Adipocyte (in vitro differentiated cells): Measurements from ENCODE around the gene MACROD2.

Source experiments
- DNase-seq: peaks from one replicate; pipeline ENCODE4 v3.0.0-alpha.2; 2015; ENCODE audit warnings: low read depth
- H3K27me3 ChIP-seq: replicated peaks from 2 replicates; pipeline ENCODE4 v1.7.0; 2013; ENCODE audit warnings: mild to moderate bottlenecking, low read length, moderate library complexity; ENCODE audit not compliant: control insufficient read depth, insufficient read depth
- H3K36me3 ChIP-seq: 2 replicates; pipeline ENCODE4 v1.7.0; 2013; ENCODE audit warnings: low read length, mild to moderate bottlenecking, moderate library complexity; ENCODE audit not compliant: control insufficient read depth, insufficient read depth, severe bottlenecking
- H3K4me1 ChIP-seq: 2 replicates; pipeline ENCODE4 v1.7.0; 2013; ENCODE audit warnings: mild to moderate bottlenecking, low read length, moderate library complexity; ENCODE audit not compliant: control insufficient read depth, insufficient read depth
- H3K4me3 ChIP-seq: 2 replicates; pipeline ENCODE4 v1.7.0; 2013; ENCODE audit warnings: mild to moderate bottlenecking, low read length, moderate library complexity
- H3K9ac ChIP-seq: 2 replicates; pipeline ENCODE4 v1.7.0; 2013; ENCODE audit warnings: mild to moderate bottlenecking, low read length, moderate library complexity
- H3K9me3 ChIP-seq: 2 replicates; pipeline ENCODE4 v1.7.0; 2013; ENCODE audit warnings: mild to moderate bottlenecking, low read length, moderate library complexity; ENCODE audit not compliant: control insufficient read depth

Gene MACROD2

DNA sequence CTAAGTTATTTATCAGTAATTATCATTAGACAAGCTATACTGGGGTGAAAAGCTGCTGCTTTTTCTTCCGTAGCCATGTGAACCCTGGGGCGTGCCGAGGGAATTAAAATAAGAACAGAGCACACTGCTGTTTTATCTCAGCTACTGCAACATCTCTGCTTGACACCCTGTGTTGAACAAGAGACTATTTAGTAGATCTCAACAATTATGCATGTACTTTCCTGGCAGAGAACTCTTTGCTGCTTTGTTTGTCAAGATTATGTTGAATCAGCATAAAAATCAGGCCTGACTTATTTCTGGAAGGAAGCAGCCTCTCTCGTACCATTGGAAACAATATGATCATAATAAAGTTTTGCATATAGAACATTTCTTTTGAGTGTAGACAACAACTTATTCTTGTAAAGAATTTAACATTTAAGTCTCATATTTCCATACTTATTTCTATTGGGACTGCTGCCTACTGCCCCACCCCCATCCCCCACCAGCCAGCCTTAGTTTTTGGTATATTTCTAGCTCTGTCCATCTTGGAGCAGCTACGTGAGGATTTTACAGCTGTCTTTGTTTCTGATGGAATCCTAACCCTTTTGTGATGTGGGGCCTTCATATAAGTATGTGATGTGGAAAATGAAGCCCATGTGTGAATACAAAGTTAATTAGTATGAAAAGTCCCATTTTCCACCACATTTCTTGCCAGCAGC lies 1566.5 kb downstream of the MACROD2 start:
- Histone ChIP-seq H3K4me1 (no peaks in the 10 kb centered on the region), H3K36me3 (no peaks in the 10 kb centered on the region), H3K9ac (no peak overlapping the region), H3K4me3 (no peak overlapping the region), H3K9me3 (no peaks in the 10 kb centered on the region), H3K27me3 (no peaks in the 10 kb centered on the region)
- no peak for DNase-seq

DNA sequence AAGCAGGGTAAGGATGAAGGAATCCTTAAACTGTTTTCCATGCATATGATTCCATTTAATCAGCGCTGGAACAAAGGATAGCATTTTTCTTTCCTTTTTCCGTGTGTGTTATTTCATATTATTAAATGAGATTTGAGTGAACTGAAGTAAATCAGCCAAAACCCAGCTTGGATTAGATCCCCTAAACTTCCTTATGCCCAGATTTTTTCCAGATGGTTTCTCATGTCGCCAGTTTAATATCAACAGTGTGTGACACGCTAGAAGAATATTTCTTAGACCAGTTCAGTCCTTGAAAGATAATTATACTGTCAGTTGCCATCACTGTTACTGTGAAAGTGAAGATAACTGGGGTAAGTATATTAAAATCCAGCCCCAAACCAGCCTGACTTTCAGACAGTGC lies 1568.5 kb downstream of the MACROD2 start:
- no peaks in the 10 kb centered on the region for H3K9me3 ChIP-seq
- H3K4me1 ChIP-seq = no peaks in the 10 kb centered on the region
- H3K36me3 ChIP-seq = no peaks in the 10 kb centered on the region
- no peaks in the 10 kb centered on the region for H3K27me3 ChIP-seq
- peak; percentile 34 for DNase-seq
- H3K4me3 ChIP-seq = no peak overlapping the region
- no peak overlapping the region for H3K9ac ChIP-seq

- H3K36me3 ChIP-seq = no peaks in the 10 kb centered on the region
- H3K9me3 ChIP-seq = no peaks in the 10 kb centered on the region
- no peak overlapping the region for H3K9ac ChIP-seq
- no peaks in the 10 kb centered on the region for H3K4me1 ChIP-seq
- no peak for DNase-seq
- no peak overlapping the region for H3K4me3 ChIP-seq
- no peaks in the 10 kb centered on the region for H3K27me3 ChIP-seq
These were observed 1569.7 kb downstream of the MACROD2 start for GRCh38 chr20:15564981-15565380.

GRCh38 chr20:15565786-15566185 lies 1570.5 kb downstream of the MACROD2 start:
- Histone ChIP-seq H3K9ac (no peak overlapping the region), H3K4me1 (no peaks in the 10 kb centered on the region), H3K36me3 (no peaks in the 10 kb centered on the region), H3K4me3 (no peak overlapping the region), H3K9me3 (no peaks in the 10 kb centered on the region), H3K27me3 (no peaks in the 10 kb centered on the region)
- no peak for DNase-seq

GRCh38 chr20:15567219-15567618 lies 1571.9 kb downstream of the MACROD2 start:
- DNase-seq = no peak
- Histone ChIP-seq H3K4me3 (no peak overlapping the region), H3K9ac (no peak overlapping the region), H3K9me3 (no peaks in the 10 kb centered on the region), H3K36me3 (no peaks in the 10 kb centered on the region), H3K27me3 (no peaks in the 10 kb centered on the region), H3K4me1 (no peaks in the 10 kb centered on the region)

DNA sequence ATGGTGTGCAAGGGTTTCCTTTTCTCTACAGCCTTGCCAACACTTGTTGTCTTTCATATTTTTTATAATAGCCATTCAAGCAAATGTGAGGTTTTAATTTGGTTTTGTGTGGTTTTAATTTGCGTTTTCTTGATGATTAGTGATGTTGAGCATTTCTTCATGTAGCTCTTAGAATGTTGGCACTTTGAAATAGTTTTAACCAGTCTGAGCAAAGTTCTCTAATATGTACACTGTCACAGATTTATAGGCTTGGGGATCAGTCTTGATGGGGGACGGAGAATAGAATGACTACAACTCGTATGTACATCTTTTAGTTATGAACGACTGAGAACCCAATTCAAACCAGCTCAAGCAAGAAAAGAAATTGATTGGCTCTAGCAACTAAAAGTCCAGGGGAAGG lies 1574.8 kb downstream of the MACROD2 start:
- no peak overlapping the region for H3K4me3 ChIP-seq
- no peaks in the 10 kb centered on the region for H3K27me3 ChIP-seq
- DNase-seq = no peak
- no peaks in the 10 kb centered on the region for H3K4me1 ChIP-seq
- H3K36me3 ChIP-seq = no peaks in the 10 kb centered on the region
- no peak overlapping the region for H3K9ac ChIP-seq
- H3K9me3 ChIP-seq = no peaks in the 10 kb centered on the region

DNA sequence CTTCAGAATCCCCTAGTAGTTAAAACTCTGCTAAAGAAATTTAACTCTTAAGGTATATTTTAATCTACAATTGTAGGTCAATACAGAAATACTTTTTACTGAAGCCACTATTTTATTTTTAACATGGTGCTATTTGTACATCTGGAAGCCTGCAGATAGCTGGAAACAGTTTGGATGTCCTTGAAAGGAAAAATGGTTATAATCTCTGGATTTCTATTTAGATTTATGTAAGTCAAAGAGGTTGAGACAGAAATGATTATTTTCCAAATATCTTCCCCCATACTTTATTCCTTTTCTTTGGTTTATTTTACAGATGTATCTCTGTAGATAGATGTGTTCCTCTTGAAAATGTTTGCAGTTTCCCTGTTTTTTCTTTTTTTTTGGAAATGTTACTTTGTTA lies 1575.7 kb downstream of the MACROD2 start:
- H3K4me1 ChIP-seq = no peaks in the 10 kb centered on the region
- H3K9me3 ChIP-seq = no peaks in the 10 kb centered on the region
- no peak overlapping the region for H3K4me3 ChIP-seq
- no peak overlapping the region for H3K9ac ChIP-seq
- DNase-seq = no peak
- no peaks in the 10 kb centered on the region for H3K36me3 ChIP-seq
- H3K27me3 ChIP-seq = no peaks in the 10 kb centered on the region

DNA sequence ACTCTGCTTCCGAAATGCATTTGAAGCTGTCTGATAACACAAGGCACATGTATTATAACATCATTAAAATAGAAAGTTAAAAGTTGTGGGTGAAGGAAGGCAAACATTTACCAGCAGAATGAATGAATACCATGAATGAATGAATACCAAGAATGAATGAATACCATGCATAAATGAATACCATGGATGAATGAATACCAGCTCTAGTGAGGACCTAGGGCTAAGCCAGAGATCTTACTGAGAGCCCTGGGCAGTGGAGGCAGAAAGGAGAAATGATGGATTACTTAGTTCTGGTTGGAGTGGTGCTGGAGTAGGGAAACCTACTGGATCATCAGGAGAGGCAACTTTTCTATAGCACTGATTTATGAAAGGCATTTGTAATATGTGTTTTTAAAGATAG lies 1579.9 kb downstream of the MACROD2 start:
- Histone ChIP-seq H3K27me3 (no peaks in the 10 kb centered on the region), H3K9ac (no peak overlapping the region), H3K4me1 (no peaks in the 10 kb centered on the region), H3K9me3 (no peaks in the 10 kb centered on the region), H3K36me3 (no peaks in the 10 kb centered on the region), H3K4me3 (no peak overlapping the region)
- no peak for DNase-seq

DNA sequence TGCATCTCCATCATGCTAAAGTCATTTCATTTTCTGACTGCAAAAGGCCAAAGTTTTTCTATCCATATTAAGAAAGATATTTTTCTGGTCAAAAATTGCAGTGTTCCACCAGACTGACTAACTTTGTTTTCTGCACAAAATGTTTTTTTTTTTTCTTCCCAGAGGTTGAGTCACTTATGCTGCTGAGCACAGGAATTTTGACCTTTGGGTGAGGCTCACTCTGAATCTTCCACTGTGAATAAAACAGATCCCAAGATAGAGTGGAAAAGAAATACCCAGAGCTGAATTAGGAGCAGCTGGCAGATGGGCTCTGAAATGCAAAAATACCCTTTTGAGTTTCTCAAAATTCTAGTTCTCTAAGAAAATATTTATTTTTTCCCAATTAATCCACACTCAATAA lies 1581.1 kb downstream of the MACROD2 start:
- Histone ChIP-seq H3K4me3 (no peak overlapping the region), H3K4me1 (no peaks in the 10 kb centered on the region), H3K9me3 (no peaks in the 10 kb centered on the region), H3K36me3 (no peaks in the 10 kb centered on the region), H3K9ac (no peak overlapping the region), H3K27me3 (no peaks in the 10 kb centered on the region)
- DNase-seq = no peak

GRCh38 chr20:15578113-15578512 lies 1582.8 kb downstream of the MACROD2 start:
- H3K36me3 ChIP-seq = no peaks in the 10 kb centered on the region
- no peaks in the 10 kb centered on the region for H3K9me3 ChIP-seq
- DNase-seq = no peak
- H3K4me3 ChIP-seq = no peak overlapping the region
- no peak overlapping the region for H3K9ac ChIP-seq
- no peaks in the 10 kb centered on the region for H3K4me1 ChIP-seq
- H3K27me3 ChIP-seq = no peaks in the 10 kb centered on the region

GRCh38 chr20:15579688-15580087 lies 1584.4 kb downstream of the MACROD2 start:
- Histone ChIP-seq H3K4me1 (no peaks in the 10 kb centered on the region), H3K9ac (no peak overlapping the region), H3K4me3 (no peak overlapping the region), H3K36me3 (no peaks in the 10 kb centered on the region), H3K27me3 (no peaks in the 10 kb centered on the region), H3K9me3 (no peaks in the 10 kb centered on the region)
- no peak for DNase-seq

- no peaks in the 10 kb centered on the region for H3K4me1 ChIP-seq
- no peak for DNase-seq
- no peaks in the 10 kb centered on the region for H3K27me3 ChIP-seq
- no peaks in the 10 kb centered on the region for H3K9me3 ChIP-seq
- H3K9ac ChIP-seq = no peak overlapping the region
- H3K36me3 ChIP-seq = no peaks in the 10 kb centered on the region
- H3K4me3 ChIP-seq = no peak overlapping the region
These were observed 1586.9 kb downstream of the MACROD2 start for GRCh38 chr20:15582146-15582760.
